RWPE2 (cell line): ENCODE results near the gene MAP3K5.

Experiments used
- ATAC-seq: fragments of 200-7000 bp; cut with Tn5 transposase; 3 replicates; pipeline ENCODE4 v1.9.1; 2021; ENCODE audit warnings: low read depth
- DNase-seq: peaks from one replicate; pipeline ENCODE4 v3.0.0-alpha.2; 2020; ENCODE audit warnings: low spot score
- H3K27ac ChIP-seq: fragments of 450-650 bp; 2 replicates; pipeline ENCODE4 v1.5.1; 2017; ENCODE audit warnings: mild to moderate bottlenecking; ENCODE audit not compliant: poor library complexity, severe bottlenecking
- H3K27me3 ChIP-seq: fragments of 250-450 bp; sonication (Bioruptor Pico); 2 replicates; pipeline ENCODE4 v1.5.1; 2021; ENCODE audit warnings: mild to moderate bottlenecking, moderate library complexity; ENCODE audit not compliant: insufficient read depth, poor library complexity, severe bottlenecking
- H3K36me3 ChIP-seq: fragments of 250-450 bp; sonication (Bioruptor Pico); 2 replicates; pipeline ENCODE4 v1.5.1; 2020; ENCODE audit warnings: low read depth, mild to moderate bottlenecking, moderate library complexity
- H3K4me1 ChIP-seq: fragments of 250-450 bp; sonication (Bioruptor Pico); 2 replicates; pipeline ENCODE4 v1.5.1; 2021; ENCODE audit warnings: mild to moderate bottlenecking, moderate library complexity; ENCODE audit not compliant: insufficient read depth, poor library complexity, severe bottlenecking
- H3K4me3 ChIP-seq: fragments of 250-450 bp; sonication (Bioruptor Pico); 2 replicates; pipeline ENCODE4 v1.5.1; 2021; ENCODE audit warnings: mild to moderate bottlenecking, moderate library complexity; ENCODE audit not compliant: severe bottlenecking
- H3K9me3 ChIP-seq: fragments of 250-450 bp; sonication (Bioruptor Pico); 2 replicates; pipeline ENCODE4 v1.5.1; 2021; ENCODE audit warnings: mild to moderate bottlenecking, moderate library complexity; ENCODE audit not compliant: severe bottlenecking
- CTCF ChIP-seq: fragments of 450-650 bp; IDR thresholded peaks from one replicate; pipeline ENCODE4 v1.5.1; 2017; ENCODE audit warnings: mild to moderate bottlenecking, moderate library complexity; ENCODE audit not compliant: poor library complexity, severe bottlenecking

Gene MAP3K5

GRCh38 chr6:136655239-136656014, 136.8 kb downstream of the MAP3K5 start:
- ATAC-seq, result no peak
- TF ChIP-seq CTCF, result no peak
- Histone ChIP-seq H3K4me1 (no peaks in the 10 kb centered on the region), H3K27me3 (no peaks in the 10 kb centered on the region), H3K27ac (no peak overlapping the region), H3K9me3 (no peaks in the 10 kb centered on the region), H3K4me3 (no peak overlapping the region), H3K36me3 (no peaks in the 10 kb centered on the region)
- no peak for DNase-seq

GRCh38 chr6:136654086-136654485, 138.2 kb downstream of the MAP3K5 start:
- H3K36me3 ChIP-seq, result no peaks in the 10 kb centered on the region
- no peaks in the 10 kb centered on the region for H3K4me1 ChIP-seq
- H3K4me3 ChIP-seq, result no peak overlapping the region
- H3K27ac ChIP-seq, result no peak overlapping the region
- no peak for DNase-seq
- no peak for ATAC-seq
- TF ChIP-seq CTCF, result no peak
- no peaks in the 10 kb centered on the region for H3K27me3 ChIP-seq
- no peaks in the 10 kb centered on the region for H3K9me3 ChIP-seq

GRCh38 chr6:136652656-136653055, 139.6 kb downstream of the MAP3K5 start:
- Histone ChIP-seq H3K4me1 (no peaks in the 10 kb centered on the region), H3K27me3 (no peaks in the 10 kb centered on the region), H3K36me3 (no peaks in the 10 kb centered on the region), H3K9me3 (no peaks in the 10 kb centered on the region), H3K27ac (no peak overlapping the region), H3K4me3 (no peak overlapping the region)
- DNase-seq (no peak), ATAC-seq (no peak)
- TF ChIP-seq CTCF, result no peak

GRCh38 chr6:136651982-136652381, 140.3 kb downstream of the MAP3K5 start:
- Histone ChIP-seq H3K4me3 (no peak overlapping the region), H3K27me3 (no peaks in the 10 kb centered on the region), H3K9me3 (no peaks in the 10 kb centered on the region), H3K27ac (no peak overlapping the region), H3K4me1 (no peaks in the 10 kb centered on the region), H3K36me3 (no peaks in the 10 kb centered on the region)
- no peak for ATAC-seq
- DNase-seq, result no peak
- TF ChIP-seq CTCF, result no peak

- no peak overlapping the region for H3K4me3 ChIP-seq
These were observed 144.9 kb downstream of the MAP3K5 start for GRCh38 chr6:136647363-136647852.

More at GRCh38 chr6:136647363-136647852, 144.9 kb downstream of the MAP3K5 start:
- TF ChIP-seq CTCF, result no peak
- ATAC-seq (no peak), DNase-seq (no peak)
- Histone ChIP-seq H3K27me3 (no peaks in the 10 kb centered on the region), H3K27ac (no peak overlapping the region), H3K4me1 (no peaks in the 10 kb centered on the region), H3K9me3 (no peaks in the 10 kb centered on the region), H3K36me3 (no peaks in the 10 kb centered on the region)
